Activated T-helper 1 cell treated with Interleukin-2 at 50 U/mL for 16 hours (primary cell): ENCODE results near the gene LMF1.
"Not testable (repeated sequence)": the region's sequence is repeated elsewhere in the genome, so short reads cannot be mapped to it uniquely, and the experiment has no call there.

Experiments used
- DNase-seq: peaks from one replicate; pipeline ENCODE4 v3.0.0-alpha.2; 2020; ENCODE audit warnings: low read depth

The LMF1 gene

GRCh38 chr16:867421-868385 is 103.1 kb downstream of the LMF1 start:
- DNase-seq: no peak

GRCh38 chr16:866252-866896 is 104.4 kb downstream of the LMF1 start:
- DNase-seq: no peak

- DNase-seq: no peak
Observed at GRCh38 chr16:865026-865425, 105.8 kb downstream of the LMF1 start.

GRCh38 chr16:861446-861845 is 109.3 kb downstream of the LMF1 start:
- DNase-seq: no peak

- no peak for DNase-seq
Observed at GRCh38 chr16:860891-861290, 109.9 kb downstream of the LMF1 start.

- not testable (repeated sequence) for DNase-seq
Observed at GRCh38 chr16:858971-859370, 111.8 kb downstream of the LMF1 start.

GRCh38 chr16:858441-858840 is 112.3 kb downstream of the LMF1 start:
- DNase-seq: not testable (repeated sequence)

- no peak for DNase-seq
Observed at GRCh38 chr16:856811-857210, 114.0 kb downstream of the LMF1 start.

- DNase-seq: no peak
Observed at GRCh38 chr16:856101-856500, 114.7 kb downstream of the LMF1 start.

- no peak for DNase-seq
Observed at GRCh38 chr16:855471-855870, 115.3 kb downstream of the LMF1 start.

GRCh38 chr16:854808-855410 is 115.9 kb downstream of the LMF1 start:
- DNase-seq: no peak

- DNase-seq: no peak
Observed at GRCh38 chr16:853981-854807, 116.6 kb downstream of the LMF1 start.

- DNase-seq: no peak
Observed at GRCh38 chr16:853306-853705, 117.5 kb downstream of the LMF1 start.

GRCh38 chr16:852451-853185 is 118.2 kb downstream of the LMF1 start:
- no peak for DNase-seq

- DNase-seq: no peak
Observed at GRCh38 chr16:851871-852270, 118.9 kb downstream of the LMF1 start.

- no peak for DNase-seq
Observed at GRCh38 chr16:851209-851810, 119.5 kb downstream of the LMF1 start.

- DNase-seq: no peak
Observed at GRCh38 chr16:850668-851067, 120.1 kb downstream of the LMF1 start.

- DNase-seq: no peak
Observed at GRCh38 chr16:848510-849253, 122.1 kb downstream of the LMF1 start.

GRCh38 chr16:847681-848445 is 122.9 kb downstream of the LMF1 start:
- DNase-seq: no peak
